PC-3 (cell line): ENCODE data around the gene MEGF6. TPM values are rescaled to one million over a fixed set of nuclear protein-coding genes. Genes with fewer than 3 reads are reported as not detected.

Experiments used
- ATAC-seq: fragments of 200-7000 bp; cut with Tn5 transposase; 2 replicates; pipeline ENCODE4 v1.9.1; 2020; ENCODE audit warnings: mild to moderate bottlenecking, moderate library complexity
- BruUV-seq: library from RNA; stranded (reverse); fragments of 400-500 nt; replicated peaks from 2 replicates; lab custom pipeline; 2021; lab: Mats Ljungman, UMichigan
- CTCF ChIA-PET: fragments of 300-600 bp; sonication (Branson Sonifier 250); formaldehyde crosslinking; loops from one replicate; lab custom pipeline; 2022; ENCODE audit warnings: antibody characterized with exemption; lab: Charles Lee
- POLR2A ChIA-PET: fragments of 300-600 bp; sonication (Branson Sonifier 250); formaldehyde crosslinking; loops from one replicate; lab custom pipeline; 2022; ENCODE audit warnings: antibody characterized with exemption; ENCODE audit not compliant: unreplicated experiment; lab: Charles Lee
- DNase-seq: peaks from one replicate; pipeline ENCODE4 v3.0.0-alpha.2; 2015
- H2AFZ ChIP-seq: fragments of 300-600 bp; sonication (generic); 2 replicates; pipeline ENCODE4 v1.6.0; 2016; ENCODE audit warnings: antibody characterized with exemption, low read length
- H3F3A ChIP-seq: fragments of 300-600 bp; sonication (generic); one replicate; pipeline ENCODE4 v1.6.0; 2017; ENCODE audit warnings: antibody characterized with exemption, low read length, control low read depth, mild to moderate bottlenecking; ENCODE audit not compliant: unreplicated experiment
- H3K27ac ChIP-seq: fragments of 300-600 bp; sonication (generic); 2 replicates; pipeline ENCODE4 v1.5.1; 2016; ENCODE audit warnings: mild to moderate bottlenecking, low read length
- H3K27me3 ChIP-seq: fragments of 300-600 bp; sonication (generic); 2 replicates; pipeline ENCODE4 v1.6.1; 2016; ENCODE audit warnings: low read length, mixed read lengths
- H3K36me3 ChIP-seq: fragments of 300-600 bp; sonication (generic); 2 replicates; pipeline ENCODE4 v1.6.1; 2016; ENCODE audit warnings: low read depth, mixed run types, low read length, mixed read lengths
- H3K4me1 ChIP-seq: fragments of 300-600 bp; sonication (generic); 2 replicates; pipeline ENCODE4 v1.5.1; 2016; ENCODE audit warnings: low read length; ENCODE audit not compliant: insufficient read depth
- H3K4me2 ChIP-seq: fragments of 300-600 bp; sonication (generic); 2 replicates; pipeline ENCODE4 v1.6.0; 2016; ENCODE audit warnings: low read length
- H3K4me3 ChIP-seq: fragments of 300-600 bp; sonication (generic); 2 replicates; pipeline ENCODE4 v1.5.1; 2016; ENCODE audit warnings: mild to moderate bottlenecking, low read length, mixed read lengths
- H3K79me2 ChIP-seq: fragments of 300-600 bp; sonication (generic); 2 replicates; pipeline ENCODE4 v1.6.1; 2017; ENCODE audit warnings: low read length, mixed read lengths
- H3K9ac ChIP-seq: fragments of 300-600 bp; sonication (generic); 2 replicates; pipeline ENCODE4 v1.6.0; 2016; ENCODE audit warnings: mild to moderate bottlenecking, low read length
- H3K9me2 ChIP-seq: fragments of 300-600 bp; sonication (generic); replicated peaks from 2 replicates; pipeline ENCODE4 v1.6.1; 2016; ENCODE audit warnings: mixed run types, low read length, mixed read lengths
- H3K9me3 ChIP-seq: fragments of 300-600 bp; sonication (generic); 2 replicates; pipeline ENCODE4 v1.6.1; 2016; ENCODE audit warnings: low read length, mixed read lengths
- H4K20me1 ChIP-seq: fragments of 300-600 bp; sonication (generic); 2 replicates; pipeline ENCODE4 v1.6.1; 2016; ENCODE audit warnings: low read length, mixed read lengths
- EZH2 ChIP-seq: fragments of 300-600 bp; sonication (generic); IDR thresholded peaks from one replicate; pipeline ENCODE4 v1.6.1; 2017; ENCODE audit warnings: antibody characterized with exemption, mild to moderate bottlenecking, low read length; ENCODE audit not compliant: unreplicated experiment
- EZH2phosphoT487 ChIP-seq: fragments of 300-600 bp; sonication (generic); IDR thresholded peaks from 2 replicates; pipeline ENCODE4 v1.6.1; 2018; ENCODE audit warnings: mild to moderate bottlenecking, antibody characterized with exemption, low read length, borderline replicate concordance
- intact Hi-C: fragments of 100-400 bp; cut with micrococcal nuclease; formaldehyde crosslinking; loops from 2 replicates; pipeline ENCODE4 v1.9.0; 2023
- total RNA-seq: library from RNA; depleted of rRNA; stranded (reverse); fragments of >200 nt; gene quantifications from 2 replicates; pipeline ENCODE4 v1.2.3, GENCODE V29; 2014
- TF ChIP-seq, protein P1 (sequence below): fragments of 300-600 bp; sonication (generic); conservative IDR thresholded peaks from 2 replicates; pipeline ENCODE4 v1.5.1; 2017; ENCODE audit warnings: antibody characterized with exemption, low read depth, mild to moderate bottlenecking, low read length

MEGF6 gene
- total RNA-seq, 1 experiment from 2014 or later: 32.5 TPM

DNA sequence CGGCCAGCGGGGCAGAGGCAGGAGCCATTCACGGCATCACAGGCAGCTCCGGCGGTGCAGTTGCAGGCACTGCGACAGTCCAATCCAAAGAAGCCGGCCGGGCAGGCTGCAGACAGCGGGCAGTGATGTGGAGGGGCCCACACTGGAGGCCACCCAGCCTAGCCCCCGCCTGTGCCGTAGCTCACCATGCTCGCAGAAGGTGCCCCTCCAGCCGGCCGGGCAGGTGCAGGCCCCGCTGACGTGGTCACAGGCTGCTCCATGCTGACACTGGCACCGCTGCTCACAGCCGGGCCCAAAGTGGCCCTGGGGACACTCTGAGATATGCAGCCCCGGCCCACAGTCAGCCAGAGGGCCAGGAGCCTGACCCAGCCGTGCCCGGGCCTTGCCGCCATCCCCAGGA is 111.7 kb downstream of the MEGF6 start:
- Histone ChIP-seq H3K4me3 (no peak overlapping the region), H3K9ac (no peak overlapping the region), H3K36me3 (no peaks in the 10 kb centered on the region), H4K20me1 (no peaks in the 10 kb centered on the region), H3K9me2 (no peaks in the 10 kb centered on the region), H3K27me3 (no peaks in the 10 kb centered on the region), H3F3A (no peaks in the 10 kb centered on the region), H3K9me3 (no peaks in the 10 kb centered on the region), H3K27ac (no peak overlapping the region), H3K4me1 (peaks cover 14% of the 10 kb centered on the region), H2AFZ (no peak overlapping the region), H3K4me2 (no peak overlapping the region), H3K79me2 (no peaks in the 10 kb centered on the region)
- ATAC-seq (no peak), DNase-seq (no peak)
- no TSS peak for BruUV-seq
- TF ChIP-seq EZH2 (no peak), EZH2phosphoT487 (no peak)
- TF ChIP-seq, protein P1, sequence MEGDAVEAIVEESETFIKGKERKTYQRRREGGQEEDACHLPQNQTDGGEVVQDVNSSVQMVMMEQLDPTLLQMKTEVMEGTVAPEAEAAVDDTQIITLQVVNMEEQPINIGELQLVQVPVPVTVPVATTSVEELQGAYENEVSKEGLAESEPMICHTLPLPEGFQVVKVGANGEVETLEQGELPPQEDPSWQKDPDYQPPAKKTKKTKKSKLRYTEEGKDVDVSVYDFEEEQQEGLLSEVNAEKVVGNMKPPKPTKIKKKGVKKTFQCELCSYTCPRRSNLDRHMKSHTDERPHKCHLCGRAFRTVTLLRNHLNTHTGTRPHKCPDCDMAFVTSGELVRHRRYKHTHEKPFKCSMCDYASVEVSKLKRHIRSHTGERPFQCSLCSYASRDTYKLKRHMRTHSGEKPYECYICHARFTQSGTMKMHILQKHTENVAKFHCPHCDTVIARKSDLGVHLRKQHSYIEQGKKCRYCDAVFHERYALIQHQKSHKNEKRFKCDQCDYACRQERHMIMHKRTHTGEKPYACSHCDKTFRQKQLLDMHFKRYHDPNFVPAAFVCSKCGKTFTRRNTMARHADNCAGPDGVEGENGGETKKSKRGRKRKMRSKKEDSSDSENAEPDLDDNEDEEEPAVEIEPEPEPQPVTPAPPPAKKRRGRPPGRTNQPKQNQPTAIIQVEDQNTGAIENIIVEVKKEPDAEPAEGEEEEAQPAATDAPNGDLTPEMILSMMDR: no peak
- POLR2A ChIA-PET: no interaction called here
- intact Hi-C loops: no loop called here
- CTCF ChIA-PET: interaction anchor here (0.8 kb wide), 1 partner anchor 9 kb away, joined by 3 read pairs; no protein-coding TSS in a partner anchor

DNA sequence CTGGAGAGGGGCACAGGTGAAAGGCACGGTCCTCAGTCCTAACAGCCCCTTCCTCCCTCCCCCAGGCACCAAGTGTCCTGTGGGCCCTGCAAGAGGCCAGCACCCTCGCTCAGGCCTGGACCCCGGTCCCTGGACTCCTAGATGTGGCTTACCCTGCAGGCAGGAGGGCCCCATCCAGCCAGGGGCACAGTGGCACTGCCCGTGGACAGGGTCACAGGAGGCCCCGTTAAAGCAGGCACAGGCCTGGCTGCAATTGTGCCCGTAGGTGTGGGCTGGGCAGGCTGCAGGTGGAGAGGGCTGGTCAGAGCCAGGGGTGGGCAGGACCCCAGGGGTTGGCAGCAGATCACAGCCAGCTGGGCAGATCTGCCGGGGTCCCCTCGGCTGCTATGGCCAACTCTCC is 112.3 kb downstream of the MEGF6 start:
- no peak for ATAC-seq
- POLR2A ChIA-PET: no interaction called here
- no peak for DNase-seq
- Histone ChIP-seq H3K9me3 (no peaks in the 10 kb centered on the region), H3K79me2 (no peaks in the 10 kb centered on the region), H3K4me1 (peaks cover 13% of the 10 kb centered on the region), H3K27ac (no peak overlapping the region), H3K36me3 (no peaks in the 10 kb centered on the region), H3K4me3 (no peak overlapping the region), H3K27me3 (no peaks in the 10 kb centered on the region), H3K9ac (no peak overlapping the region), H4K20me1 (no peaks in the 10 kb centered on the region), H3K9me2 (no peaks in the 10 kb centered on the region), H2AFZ (no peak overlapping the region), H3F3A (no peaks in the 10 kb centered on the region), H3K4me2 (no peak overlapping the region)
- intact Hi-C loops: no loop called here
- CTCF ChIA-PET: interaction anchor here (0.8 kb wide), 1 partner anchor 8 kb away, joined by 3 read pairs; no protein-coding TSS in a partner anchor
- no TSS peak for BruUV-seq
- TF ChIP-seq EZH2phosphoT487 (no peak), EZH2 (no peak)
- TF ChIP-seq, protein P1: no peak

DNA sequence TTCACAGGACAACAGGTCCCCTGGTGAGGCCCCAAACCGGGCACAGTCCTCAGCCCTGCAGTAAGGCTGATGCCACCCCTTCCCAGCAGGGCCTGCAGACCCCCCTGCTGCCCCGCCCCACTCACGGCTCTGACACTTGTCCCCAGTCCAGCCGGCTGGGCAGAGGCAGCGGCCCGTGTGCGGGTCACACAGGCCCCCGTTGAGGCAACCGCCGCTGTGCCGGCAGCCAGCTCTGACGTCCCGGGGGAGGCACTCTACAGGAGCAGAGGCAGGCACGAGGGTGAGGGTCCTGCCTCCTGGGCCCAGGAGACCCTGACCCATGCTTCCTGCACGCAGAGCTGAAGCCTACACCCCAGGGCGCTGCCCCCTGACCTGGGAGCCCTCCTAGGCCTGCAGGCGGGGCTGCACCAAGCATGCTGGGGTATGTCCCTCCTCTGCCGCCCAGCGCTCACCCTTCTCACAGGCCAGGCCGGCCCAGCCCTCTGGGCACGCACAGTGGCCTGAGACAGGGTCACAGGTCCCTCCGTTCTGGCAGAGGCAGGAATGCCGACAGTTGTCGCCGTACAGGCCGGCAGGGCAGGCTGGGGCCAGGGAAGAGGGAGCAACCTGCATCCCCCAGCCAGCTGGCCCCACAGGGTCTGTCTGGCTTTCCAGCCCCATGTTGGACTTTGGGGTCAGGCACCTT is 112.9 kb downstream of the MEGF6 start:
- no peaks in the 10 kb centered on the region for H3K79me2 ChIP-seq
- POLR2A ChIA-PET: no interaction called here
- intact Hi-C loops: no loop called here
- H3K4me1 ChIP-seq: peaks cover 10% of the 10 kb centered on the region
- no peaks in the 10 kb centered on the region for H3K36me3 ChIP-seq
- ATAC-seq (no peak), DNase-seq (no peak)
- TF ChIP-seq EZH2phosphoT487: no peak
- TF ChIP-seq, protein P1: no peak
- no peak for TF ChIP-seq EZH2
- no peak overlapping the region for H3K9ac ChIP-seq
- H3K9me2 ChIP-seq: no peaks in the 10 kb centered on the region
- H4K20me1 ChIP-seq: no peaks in the 10 kb centered on the region
- no peaks in the 10 kb centered on the region for H3K9me3 ChIP-seq
- no peaks in the 10 kb centered on the region for H3K27me3 ChIP-seq
- no peak overlapping the region for H3K4me2 ChIP-seq
- no peak overlapping the region for H2AFZ ChIP-seq
- no TSS peak for BruUV-seq
- H3K4me3 ChIP-seq: no peak overlapping the region
- CTCF ChIA-PET: no interaction called here
- H3K27ac ChIP-seq: no peak overlapping the region
- H3F3A ChIP-seq: no peaks in the 10 kb centered on the region
